Suppressor macrophage treated with lipopolysaccharide for 4 hours (primary cell): Measurements from ENCODE around the gene TMC1.

ENCODE experiments used
- DNase-seq: peaks from one replicate; pipeline ENCODE4 v3.0.0-alpha.2; 2020

Gene TMC1

GRCh38 chr9:72882117-72882775 lies 360.8 kb downstream of the TMC1 start:
- DNase-seq, result no peak

GRCh38 chr9:72883875-72884274 lies 362.5 kb downstream of the TMC1 start:
- no peak for DNase-seq

- no peak for DNase-seq
Observed at GRCh38 chr9:72884508-72884907, 363.1 kb downstream of the TMC1 start.
